Esophagus squamous epithelium (tissue), 4 donors: ENCODE results near the gene KRT34.

ENCODE experiments used
- CTCF ChIP-seq, 6 experiments: fragments of 450-650 bp in 4 of 6; fragments of 200-600 bp in 2 of 6; sonication (generic) in 2 of 6; IDR thresholded peaks; one replicate each; pipeline ENCODE4 v1.5.1; 2016 to 2019; ENCODE audit warnings: antibody characterized with exemption in 6 of 6, mild to moderate bottlenecking in 4 of 6, moderate library complexity in 4 of 6
- POLR2A ChIP-seq, 4 donors: fragments of 450-650 bp; IDR thresholded peaks; one replicate each; pipeline ENCODE4 v1.6.1; 2017; ENCODE audit warnings: antibody characterized with exemption in 4 of 4, mild to moderate bottlenecking in 4 of 4, moderate library complexity in 3 of 4

- no peak for TF ChIP-seq CTCF (IDR thresholded peaks at IDR 0.05)
- no peak for TF ChIP-seq POLR2A (IDR thresholded peaks at IDR 0.05)
These were observed 33.8 kb upstream of the KRT34 start for GRCh38 chr17:41415833-41416335.
